ENCODE measurements around the gene SS18.

Gene SS18

DNA sequence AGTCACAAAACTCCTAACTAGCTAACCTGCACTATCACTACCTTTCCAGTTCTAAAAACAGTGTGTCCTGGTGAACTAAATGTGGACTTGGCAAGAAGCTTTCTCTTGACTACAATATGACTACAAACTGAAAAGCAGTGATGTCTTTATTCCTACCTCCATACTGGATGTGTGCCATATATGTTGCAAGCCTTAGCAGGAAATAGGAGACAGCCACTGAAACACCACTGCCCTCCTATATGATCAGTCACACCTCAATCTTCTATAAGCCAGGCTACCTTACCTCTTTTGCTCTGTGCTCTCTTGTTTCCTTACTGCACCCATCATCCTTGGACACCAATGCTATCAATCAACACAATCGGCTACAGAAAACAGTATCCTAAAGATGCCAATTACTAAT is 34.1 kb downstream of the SS18 start:
- DNase-seq (ENCODE audit: low spot score): peak; percentile 1
- TF ChIP-seq, protein P1, sequence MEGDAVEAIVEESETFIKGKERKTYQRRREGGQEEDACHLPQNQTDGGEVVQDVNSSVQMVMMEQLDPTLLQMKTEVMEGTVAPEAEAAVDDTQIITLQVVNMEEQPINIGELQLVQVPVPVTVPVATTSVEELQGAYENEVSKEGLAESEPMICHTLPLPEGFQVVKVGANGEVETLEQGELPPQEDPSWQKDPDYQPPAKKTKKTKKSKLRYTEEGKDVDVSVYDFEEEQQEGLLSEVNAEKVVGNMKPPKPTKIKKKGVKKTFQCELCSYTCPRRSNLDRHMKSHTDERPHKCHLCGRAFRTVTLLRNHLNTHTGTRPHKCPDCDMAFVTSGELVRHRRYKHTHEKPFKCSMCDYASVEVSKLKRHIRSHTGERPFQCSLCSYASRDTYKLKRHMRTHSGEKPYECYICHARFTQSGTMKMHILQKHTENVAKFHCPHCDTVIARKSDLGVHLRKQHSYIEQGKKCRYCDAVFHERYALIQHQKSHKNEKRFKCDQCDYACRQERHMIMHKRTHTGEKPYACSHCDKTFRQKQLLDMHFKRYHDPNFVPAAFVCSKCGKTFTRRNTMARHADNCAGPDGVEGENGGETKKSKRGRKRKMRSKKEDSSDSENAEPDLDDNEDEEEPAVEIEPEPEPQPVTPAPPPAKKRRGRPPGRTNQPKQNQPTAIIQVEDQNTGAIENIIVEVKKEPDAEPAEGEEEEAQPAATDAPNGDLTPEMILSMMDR (conservative IDR thresholded peaks at IDR 0.05; ENCODE audit: low read depth): no peak
- POLR2A ChIA-PET (ENCODE audit: low non-redundant PET): no interaction called here
- CTCF ChIA-PET: no interaction called here
- no peak overlapping the region for H3K27ac ChIP-seq

DNA sequence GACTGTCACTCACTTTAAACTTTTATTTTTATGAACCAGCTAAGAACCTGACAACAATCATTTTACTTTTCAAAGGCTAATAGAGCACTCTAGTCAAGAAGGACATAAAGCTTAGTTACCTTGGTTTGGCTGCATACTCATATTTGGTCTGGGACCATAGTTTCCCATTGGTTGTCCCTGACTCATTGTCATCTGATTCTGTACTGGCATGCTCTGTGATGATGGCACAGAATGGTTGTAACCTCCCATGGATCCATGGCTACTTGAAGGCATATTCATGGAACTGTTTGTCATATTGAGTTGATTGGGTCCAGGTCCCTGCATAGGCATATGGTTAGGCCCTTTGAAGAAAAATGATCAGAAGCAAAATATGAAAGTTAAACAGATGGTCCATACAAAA is 37.9 kb downstream of the SS18 start:
- ChIA-PET POLR2A (ENCODE audit: low non-redundant PET) (no interaction called here), CTCF (no interaction called here)
- no peak overlapping the region for H3K27ac ChIP-seq
- TF ChIP-seq, protein P1 (conservative IDR thresholded peaks at IDR 0.05; ENCODE audit: low read depth): no peak
- no peak for DNase-seq (ENCODE audit: low spot score)

DNA sequence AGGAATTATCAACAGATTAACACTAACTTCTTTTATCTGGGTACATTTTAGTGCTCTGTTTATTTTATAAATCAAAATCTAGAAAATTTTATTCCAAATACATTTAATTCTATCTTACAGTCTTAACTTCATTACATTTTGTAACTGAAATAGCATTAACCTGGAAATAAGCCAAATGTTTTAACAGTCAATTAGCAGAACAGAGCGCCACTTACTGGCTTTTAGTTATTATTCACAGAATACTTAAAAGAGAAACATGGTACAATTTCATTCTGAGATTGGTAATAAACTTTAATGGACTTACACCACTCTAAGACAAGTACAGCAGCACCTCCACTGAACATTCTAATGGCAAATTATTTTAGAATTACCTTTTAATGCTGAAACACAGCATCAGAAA is 38.6 kb downstream of the SS18 start:
- ChIA-PET POLR2A (ENCODE audit: low non-redundant PET) (no interaction called here), CTCF (no interaction called here)
- TF ChIP-seq, protein P1 (conservative IDR thresholded peaks at IDR 0.05; ENCODE audit: low read depth): no peak
- no peak overlapping the region for H3K27ac ChIP-seq
- no peak for DNase-seq (ENCODE audit: low spot score)

DNA sequence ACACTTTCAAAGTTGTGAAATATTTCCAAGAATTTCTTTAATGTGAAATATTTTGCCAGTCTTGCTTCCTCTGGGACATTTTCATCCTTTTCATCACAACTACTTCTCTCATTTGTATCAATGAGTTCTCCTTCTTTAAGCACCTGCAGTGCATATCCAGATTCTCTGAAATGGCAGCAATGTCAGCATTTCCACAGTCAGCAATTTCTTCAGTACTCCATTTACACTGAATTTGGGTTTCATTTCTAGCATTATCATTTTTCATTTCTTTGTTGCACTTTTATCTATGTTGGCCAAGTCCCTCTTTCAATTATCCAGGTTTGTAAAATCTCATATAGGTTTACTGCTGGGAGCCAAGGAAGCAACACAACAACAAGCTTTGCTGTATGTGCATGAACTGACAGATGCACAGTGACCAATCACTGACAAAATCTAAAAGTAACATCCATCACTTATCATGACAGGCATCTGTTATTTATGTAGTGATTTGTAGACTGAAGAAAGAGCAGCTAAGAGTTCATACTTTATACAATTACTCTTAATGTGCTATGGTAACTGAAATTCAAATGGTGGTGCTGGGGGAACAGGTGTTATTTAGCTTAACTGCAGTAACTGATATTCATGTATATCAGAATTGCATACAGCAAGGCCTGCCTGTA is 43.9 kb downstream of the SS18 start:
- DNase-seq (ENCODE audit: low spot score): no peak
- ChIA-PET POLR2A (ENCODE audit: low non-redundant PET) (no interaction called here), CTCF (no interaction called here)
- no peak overlapping the region for H3K27ac ChIP-seq
- TF ChIP-seq, protein P1 (conservative IDR thresholded peaks at IDR 0.05; ENCODE audit: low read depth): no peak

DNA sequence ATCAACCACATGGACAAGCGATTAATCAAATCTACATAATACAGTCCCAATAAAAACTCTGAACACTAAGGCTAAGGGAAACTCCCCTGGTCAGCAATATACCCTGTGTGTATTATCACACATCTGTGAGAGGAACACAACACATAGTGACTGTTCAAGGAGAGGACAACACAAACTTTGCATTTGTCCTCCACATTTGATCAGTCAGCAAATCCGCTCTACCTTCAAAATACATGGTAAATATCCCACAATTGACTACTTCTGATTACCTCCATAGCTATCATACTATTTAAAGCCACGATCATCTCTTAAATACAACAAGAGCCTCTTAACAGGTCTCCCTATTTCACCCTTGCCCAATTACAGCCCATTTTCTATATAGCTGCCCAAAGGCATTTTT is 45.6 kb downstream of the SS18 start:
- no peak overlapping the region for H3K27ac ChIP-seq
- TF ChIP-seq, protein P1 (conservative IDR thresholded peaks at IDR 0.05; ENCODE audit: low read depth): no peak
- ChIA-PET POLR2A (ENCODE audit: low non-redundant PET) (no interaction called here), CTCF (no interaction called here)
- no peak for DNase-seq (ENCODE audit: low spot score)

DNA sequence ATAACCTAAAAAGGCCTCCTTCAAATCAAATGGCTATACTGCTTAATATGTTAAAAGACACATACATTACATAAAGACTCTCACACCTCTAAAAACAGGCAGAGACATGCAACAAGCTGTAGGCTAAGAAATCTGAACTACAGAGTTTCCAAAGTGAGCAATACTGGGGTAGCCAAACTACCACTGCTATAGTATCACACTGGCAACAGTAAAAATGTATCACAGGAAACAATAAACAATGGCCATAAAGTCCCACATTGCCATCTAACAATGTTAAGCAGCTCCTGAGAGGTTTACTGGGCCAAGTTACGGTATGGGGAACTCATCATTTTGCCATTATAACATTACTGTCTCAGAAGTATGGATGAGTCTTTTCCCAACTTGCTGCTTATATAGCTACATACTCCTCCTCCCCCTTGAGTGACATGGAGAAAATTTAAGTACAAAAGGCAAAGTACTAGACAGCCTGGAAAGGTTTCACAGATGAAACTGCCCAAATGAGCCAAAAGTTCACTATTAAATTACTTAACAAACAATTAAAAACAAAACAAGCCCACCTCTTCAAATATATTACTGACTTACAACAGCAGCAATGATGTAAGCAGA is 50.3 kb downstream of the SS18 start:
- ChIA-PET CTCF (no interaction called here), POLR2A (ENCODE audit: low non-redundant PET) (no interaction called here)
- peak; percentile 0 for DNase-seq (ENCODE audit: low spot score)
- TF ChIP-seq, protein P1 (conservative IDR thresholded peaks at IDR 0.05; ENCODE audit: low read depth): no peak
- no peak overlapping the region for H3K27ac ChIP-seq
